ENCODE data around the gene PAOX.

Gene PAOX

GRCh38 chr10:133361227-133361626, 17.8 kb upstream of the PAOX start:
- ChIA-PET POLR2A (ENCODE audit: low non-redundant PET) (interaction anchor here (1.1 to 1.6 kb wide), 2 partner anchors 12 to 78 kb away, joined by 4 to 8 read pairs; partner anchors contain the start of gene ECHS1), CTCF (interaction anchor here (0.6 kb wide), 1 partner anchor 16 kb away, joined by 5 read pairs; no protein-coding TSS in a partner anchor)
- no peak for DNase-seq (ENCODE audit: low spot score)
- TF ChIP-seq, protein P1, sequence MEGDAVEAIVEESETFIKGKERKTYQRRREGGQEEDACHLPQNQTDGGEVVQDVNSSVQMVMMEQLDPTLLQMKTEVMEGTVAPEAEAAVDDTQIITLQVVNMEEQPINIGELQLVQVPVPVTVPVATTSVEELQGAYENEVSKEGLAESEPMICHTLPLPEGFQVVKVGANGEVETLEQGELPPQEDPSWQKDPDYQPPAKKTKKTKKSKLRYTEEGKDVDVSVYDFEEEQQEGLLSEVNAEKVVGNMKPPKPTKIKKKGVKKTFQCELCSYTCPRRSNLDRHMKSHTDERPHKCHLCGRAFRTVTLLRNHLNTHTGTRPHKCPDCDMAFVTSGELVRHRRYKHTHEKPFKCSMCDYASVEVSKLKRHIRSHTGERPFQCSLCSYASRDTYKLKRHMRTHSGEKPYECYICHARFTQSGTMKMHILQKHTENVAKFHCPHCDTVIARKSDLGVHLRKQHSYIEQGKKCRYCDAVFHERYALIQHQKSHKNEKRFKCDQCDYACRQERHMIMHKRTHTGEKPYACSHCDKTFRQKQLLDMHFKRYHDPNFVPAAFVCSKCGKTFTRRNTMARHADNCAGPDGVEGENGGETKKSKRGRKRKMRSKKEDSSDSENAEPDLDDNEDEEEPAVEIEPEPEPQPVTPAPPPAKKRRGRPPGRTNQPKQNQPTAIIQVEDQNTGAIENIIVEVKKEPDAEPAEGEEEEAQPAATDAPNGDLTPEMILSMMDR (conservative IDR thresholded peaks at IDR 0.05; ENCODE audit: low read depth) = no peak
- peak overlapping the region; percentile 36; the same call in 1 of the 2 replicates for H3K27ac ChIP-seq

GRCh38 chr10:133361773-133362441, 17.2 kb upstream of the PAOX start:
- TF ChIP-seq, protein P1 (conservative IDR thresholded peaks at IDR 0.05; ENCODE audit: low read depth) = no peak
- peak overlapping the region; percentile 36 for H3K27ac ChIP-seq
- CTCF ChIA-PET = no interaction called here
- POLR2A ChIA-PET (ENCODE audit: low non-redundant PET) = interaction anchor here (1.1 to 1.6 kb wide), 2 partner anchors 11 to 77 kb away, joined by 4 to 8 read pairs; partner anchors contain the start of gene ECHS1
- DNase-seq (ENCODE audit: low spot score) = no peak

DNA sequence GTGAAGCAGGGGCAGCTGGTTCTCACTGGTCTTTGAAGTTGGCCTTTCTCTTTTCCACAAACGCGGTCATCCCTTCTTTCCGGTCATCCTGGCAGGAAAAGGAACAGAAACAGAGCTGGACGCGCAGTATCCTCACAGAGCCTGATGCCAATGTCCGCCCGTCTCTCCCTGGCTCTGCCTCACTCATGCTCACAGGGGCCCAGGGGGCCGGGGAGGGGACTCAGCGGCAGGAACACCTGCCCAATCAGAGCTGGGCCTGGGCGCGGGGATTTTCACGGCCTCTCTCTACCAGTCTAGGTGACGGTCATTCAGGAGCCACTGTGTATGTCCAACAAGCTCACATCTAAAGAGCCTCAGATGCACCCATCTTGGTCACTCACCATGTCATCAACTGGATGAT, 16.2 kb upstream of the PAOX start:
- TF ChIP-seq, protein P1 (conservative IDR thresholded peaks at IDR 0.05; ENCODE audit: low read depth) = no peak
- ChIA-PET CTCF (no interaction called here), POLR2A (ENCODE audit: low non-redundant PET) (no interaction called here)
- peak overlapping the region; percentile 36 for H3K27ac ChIP-seq
- no peak for DNase-seq (ENCODE audit: low spot score)

GRCh38 chr10:133364645-133365431, 14.2 kb upstream of the PAOX start:
- POLR2A ChIA-PET (ENCODE audit: low non-redundant PET) = no interaction called here
- no peak overlapping the region; the same call in 1 of the 2 replicates for H3K27ac ChIP-seq
- CTCF ChIA-PET = interaction anchor here (0.7 kb wide), 1 partner anchor 14 kb away, joined by 3 read pairs; no protein-coding TSS in a partner anchor
- no peak for DNase-seq (ENCODE audit: low spot score)
- TF ChIP-seq, protein P1 (conservative IDR thresholded peaks at IDR 0.05; ENCODE audit: low read depth) = no peak

GRCh38 chr10:133365461-133366129, 13.5 kb upstream of the PAOX start:
- TF ChIP-seq, protein P1 (conservative IDR thresholded peaks at IDR 0.05; ENCODE audit: low read depth) = no peak
- ChIA-PET CTCF (no interaction called here), POLR2A (ENCODE audit: low non-redundant PET) (no interaction called here)
- no peak for DNase-seq (ENCODE audit: low spot score)
- no peak overlapping the region; the same call in 1 of the 2 replicates for H3K27ac ChIP-seq

GRCh38 chr10:133366130-133366478, 13.0 kb upstream of the PAOX start:
- TF ChIP-seq, protein P1 (conservative IDR thresholded peaks at IDR 0.05; ENCODE audit: low read depth) = no peak
- DNase-seq (ENCODE audit: low spot score) = no peak
- H3K27ac ChIP-seq = no peak overlapping the region
- ChIA-PET CTCF (no interaction called here), POLR2A (ENCODE audit: low non-redundant PET) (no interaction called here)

All from RWPE1 (cell line).